A549 (cell line): Measurements from ENCODE around the gene SLC43A3. TPM values are rescaled to one million over a fixed set of nuclear protein-coding genes. Genes with fewer than 3 reads are reported as not detected.

Experiments
- ATAC-seq, 2 experiments: fragments of 200-7000 bp in 1 of 2; fragments of >200 bp in 1 of 2; cut with Nextera tagmentation in 1 of 2; cut with Tn5 transposase in 1 of 2; 3 replicates each; pipeline versions ENCODE4 v1.8.0 to v1.9.1; 2018 to 2020; ENCODE audit warnings: mild to moderate bottlenecking in 1 of 2, moderate library complexity in 1 of 2
- CTCF ChIA-PET: fragments of 300-600 bp; sonication (Branson Sonifier 250); formaldehyde crosslinking; extraction: SDS; loops from one replicate; lab custom pipeline; 2021; ENCODE audit warnings: antibody characterized with exemption, inconsistent platforms; lab: Yijun Ruan, JAX
- POLR2A ChIA-PET: fragments of 350-600 bp; formaldehyde crosslinking; extraction: SDS; loops from one replicate; lab custom pipeline; 2021; ENCODE audit warnings: antibody characterized with exemption, inconsistent platforms; lab: Yijun Ruan, JAX
- DNase-seq, 2 experiments: peaks; one replicate each; pipeline versions ENCODE4 v3.0.0 to v3.0.0-alpha.2; 2011 to 2016; ENCODE audit warnings: low read depth in 1 of 2, low spot score in 1 of 2
- FAIRE-seq: peaks from 2 replicates; lab custom pipeline; 2011; peaks lifted over from hg19 to GRCh38; lab: Jason Lieb, UNC
- H3K27ac ChIP-seq, 2 experiments: fragments of >200 bp; sonication (Bioruptor Twin); formaldehyde crosslinking; 3 replicates each; pipeline ENCODE4 v1.5.1; 2016 to 2017
- H3K4me1 ChIP-seq: fragments of >200 bp; sonication (Bioruptor Twin); formaldehyde crosslinking; 3 replicates; pipeline ENCODE4 v1.6.1; 2016
- H3K4me2 ChIP-seq: fragments of >200 bp; sonication (Bioruptor Twin); formaldehyde crosslinking; 3 replicates; pipeline ENCODE4 v1.6.1; 2016
- H3K4me3 ChIP-seq: fragments of >200 bp; sonication (Bioruptor Twin); formaldehyde crosslinking; 3 replicates; pipeline ENCODE4 v1.5.1; 2016
- H3K9me3 ChIP-seq: fragments of >200 bp; sonication (Bioruptor Twin); formaldehyde crosslinking; 3 replicates; pipeline ENCODE4 v1.6.1; 2016
- CHD4 ChIP-seq: fragments of 200-600 bp; sonication (generic); IDR thresholded peaks from 2 replicates; pipeline ENCODE4 v1.6.1; 2016; ENCODE audit warnings: antibody characterized with exemption, mild to moderate bottlenecking, borderline replicate concordance
- ESRRA ChIP-seq: fragments of 150-350 bp; IDR thresholded peaks from 2 replicates; pipeline ENCODE4 v1.6.1; 2014; ENCODE audit warnings: mild to moderate bottlenecking, low read length, borderline replicate concordance
- FOSB ChIP-seq: fragments of 250-450 bp; sonication (Bioruptor Pico); IDR thresholded peaks from 2 replicates; pipeline ENCODE4 v1.5.0; 2020; ENCODE audit warnings: mild to moderate bottlenecking, moderate library complexity
- GATA3 ChIP-seq: IDR thresholded peaks from 2 replicates; pipeline ENCODE4 v1.6.1; 2012; ENCODE audit warnings: borderline replicate concordance
- HOXB13 ChIP-seq: fragments of 250-450 bp; sonication (Bioruptor Pico); IDR thresholded peaks from 2 replicates; pipeline ENCODE4 v1.5.0; 2020; ENCODE audit warnings: low read depth, mild to moderate bottlenecking, moderate library complexity
- JUNB ChIP-seq: fragments of >200 bp; sonication (Bioruptor Twin); formaldehyde crosslinking; IDR thresholded peaks from 2 replicates; pipeline ENCODE4 v1.6.1; 2016
- KDM5A ChIP-seq: fragments of 200-600 bp; sonication (generic); IDR thresholded peaks from 2 replicates; pipeline ENCODE4 v1.6.1; 2016; ENCODE audit warnings: antibody characterized with exemption, mild to moderate bottlenecking
- NFE2L2 ChIP-seq: fragments of 150-350 bp; conservative IDR thresholded peaks from 2 replicates; pipeline ENCODE4 v1.6.1; 2014; ENCODE audit warnings: low read length
- POLR2A ChIP-seq: IDR thresholded peaks from 2 replicates; pipeline ENCODE4 v1.6.1; 2012; ENCODE audit warnings: mild to moderate bottlenecking, low read length
- RAD21 ChIP-seq, 2 experiments: fragments of >200 bp in 1 of 2; sonication (Bioruptor Twin) in 1 of 2; formaldehyde crosslinking in 1 of 2; IDR thresholded peaks in 1 of 2; conservative IDR thresholded peaks in 1 of 2; 2 replicates in 1 of 2; 3 replicates in 1 of 2; pipeline ENCODE4 v1.6.1; 2012 to 2018; ENCODE audit warnings: inconsistent platforms in 1 of 2
- RARB ChIP-seq: fragments of 250-450 bp; sonication (Bioruptor Pico); IDR thresholded peaks from 2 replicates; pipeline ENCODE4 v1.8.0; 2021; ENCODE audit warnings: mild to moderate bottlenecking, moderate library complexity
- RCOR1 ChIP-seq: fragments of 150-350 bp; IDR thresholded peaks from 2 replicates; pipeline ENCODE4 v1.6.1; 2014; ENCODE audit warnings: antibody characterized with exemption, low read length, low read depth
- RNF2 ChIP-seq: fragments of 200-600 bp; sonication (generic); IDR thresholded peaks from 2 replicates; pipeline ENCODE4 v1.6.1; 2016; ENCODE audit warnings: low read depth, mild to moderate bottlenecking, antibody characterized with exemption, moderate library complexity, borderline replicate concordance
- ZC3H11A ChIP-seq: fragments of 450-650 bp; IDR thresholded peaks from 2 replicates; pipeline ENCODE4 v1.6.1; 2014; ENCODE audit warnings: antibody characterized with exemption, mild to moderate bottlenecking
- WGBS: methylation state at CpG from one replicate; pipeline ENCODE4 v1.1.6; 2017; ENCODE audit errors: missing lambda C conversion rate; 5-methylcytosine and 5-hydroxymethylcytosine counted together
- polyA plus RNA-seq, 4 experiments: library from polyadenylated mRNA; depleted of rRNA in 3 of 4; stranded (reverse); fragments of >200 nt; fragmentation: RNase III in 1 of 4; extraction: RNeasy Plus Mini Kit Qiagen cat#74134 plus additional on column Dnase treatment in 1 of 4; gene quantifications; 2 replicates in 3 of 4; 3 replicates in 1 of 4; pipeline ENCODE4 v1.2.3, GENCODE V29; 2011 to 2017
- TF ChIP-seq, protein P1 (sequence below): fragments of 200-600 bp; sonication (generic); IDR thresholded peaks from 2 replicates; pipeline ENCODE4 v1.6.1; 2016; ENCODE audit warnings: antibody characterized with exemption, mild to moderate bottlenecking, moderate library complexity
- TF ChIP-seq, protein P2 (sequence below): fragments of 250-450 bp; sonication (Bioruptor Pico); IDR thresholded peaks from 2 replicates; pipeline ENCODE4 v1.5.0; 2021; ENCODE audit warnings: mild to moderate bottlenecking, moderate library complexity, borderline replicate concordance
- TF ChIP-seq, protein P3 (sequence below): fragments of 150-350 bp; IDR thresholded peaks from 2 replicates; pipeline ENCODE4 v1.6.1; 2014; ENCODE audit warnings: low read depth, mild to moderate bottlenecking, low read length
- TF ChIP-seq, protein P4 (sequence below): fragments of >200 bp; sonication (Bioruptor Twin); formaldehyde crosslinking; IDR thresholded peaks from 3 replicates; pipeline ENCODE4 v1.6.1; 2016

The SLC43A3 gene
- polyA plus RNA-seq, 2 of the 4 experiments (the other 2 are of a cell fraction), result 0.12 to 0.30 TPM

DNA sequence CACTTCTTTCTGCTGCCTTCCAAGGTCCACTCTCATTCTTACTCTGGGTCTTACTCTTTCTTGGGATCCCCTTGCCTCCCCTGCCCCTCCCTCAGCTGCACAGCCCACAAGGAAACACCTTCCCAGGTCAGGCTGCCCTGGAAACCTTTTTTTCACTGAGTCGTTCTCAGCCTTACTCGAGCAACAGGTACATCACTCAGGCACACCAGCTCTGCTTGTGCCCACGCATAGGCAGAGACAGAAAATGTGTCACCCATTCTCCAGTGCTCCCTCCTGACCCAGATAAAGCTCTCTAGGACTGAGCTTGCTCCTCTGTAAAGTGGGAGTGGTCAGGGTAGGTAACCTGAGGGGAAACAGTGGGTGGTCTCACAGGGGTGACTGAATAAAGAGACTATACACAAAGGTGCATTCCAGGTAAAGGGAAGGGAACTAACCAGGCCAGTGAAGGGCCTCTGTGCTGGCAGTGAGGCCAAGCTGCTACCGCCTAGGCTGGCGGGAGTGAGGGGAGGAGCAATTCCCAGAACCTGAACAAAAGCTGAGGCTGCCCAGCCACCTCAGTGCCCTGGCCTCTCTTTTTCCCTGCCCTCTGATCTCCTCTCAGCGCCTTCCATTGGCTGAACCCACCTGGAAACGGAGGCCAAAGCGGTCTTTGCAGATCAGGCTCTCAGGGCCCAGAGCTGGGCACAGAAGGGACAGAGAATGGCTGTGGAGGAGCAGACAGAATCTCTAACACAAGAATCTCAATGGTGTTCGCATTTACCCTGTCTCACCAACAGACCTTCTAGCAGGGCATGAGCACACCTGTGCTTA is 61.9 kb downstream of the SLC43A3 start:
- no peak overlapping the region for H3K4me3 ChIP-seq
- WGBS, result 77% methylated on average over 9 of the region's 9 CpGs
- DNase-seq (no peak), FAIRE-seq (no peak)
- CTCF ChIA-PET, result interaction anchor here (0.9 to 1.7 kb wide), 5 partner anchors 12 to 118 kb away, joined by 3 to 4 read pairs (median 3); no protein-coding TSS in a partner anchor
- peaks cover 12% of the 10 kb centered on the region for H3K4me1 ChIP-seq
- TF ChIP-seq, protein P1, sequence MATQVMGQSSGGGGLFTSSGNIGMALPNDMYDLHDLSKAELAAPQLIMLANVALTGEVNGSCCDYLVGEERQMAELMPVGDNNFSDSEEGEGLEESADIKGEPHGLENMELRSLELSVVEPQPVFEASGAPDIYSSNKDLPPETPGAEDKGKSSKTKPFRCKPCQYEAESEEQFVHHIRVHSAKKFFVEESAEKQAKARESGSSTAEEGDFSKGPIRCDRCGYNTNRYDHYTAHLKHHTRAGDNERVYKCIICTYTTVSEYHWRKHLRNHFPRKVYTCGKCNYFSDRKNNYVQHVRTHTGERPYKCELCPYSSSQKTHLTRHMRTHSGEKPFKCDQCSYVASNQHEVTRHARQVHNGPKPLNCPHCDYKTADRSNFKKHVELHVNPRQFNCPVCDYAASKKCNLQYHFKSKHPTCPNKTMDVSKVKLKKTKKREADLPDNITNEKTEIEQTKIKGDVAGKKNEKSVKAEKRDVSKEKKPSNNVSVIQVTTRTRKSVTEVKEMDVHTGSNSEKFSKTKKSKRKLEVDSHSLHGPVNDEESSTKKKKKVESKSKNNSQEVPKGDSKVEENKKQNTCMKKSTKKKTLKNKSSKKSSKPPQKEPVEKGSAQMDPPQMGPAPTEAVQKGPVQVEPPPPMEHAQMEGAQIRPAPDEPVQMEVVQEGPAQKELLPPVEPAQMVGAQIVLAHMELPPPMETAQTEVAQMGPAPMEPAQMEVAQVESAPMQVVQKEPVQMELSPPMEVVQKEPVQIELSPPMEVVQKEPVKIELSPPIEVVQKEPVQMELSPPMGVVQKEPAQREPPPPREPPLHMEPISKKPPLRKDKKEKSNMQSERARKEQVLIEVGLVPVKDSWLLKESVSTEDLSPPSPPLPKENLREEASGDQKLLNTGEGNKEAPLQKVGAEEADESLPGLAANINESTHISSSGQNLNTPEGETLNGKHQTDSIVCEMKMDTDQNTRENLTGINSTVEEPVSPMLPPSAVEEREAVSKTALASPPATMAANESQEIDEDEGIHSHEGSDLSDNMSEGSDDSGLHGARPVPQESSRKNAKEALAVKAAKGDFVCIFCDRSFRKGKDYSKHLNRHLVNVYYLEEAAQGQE, result no peak
- TF ChIP-seq JUNB, result no peak
- TF ChIP-seq, protein P2, sequence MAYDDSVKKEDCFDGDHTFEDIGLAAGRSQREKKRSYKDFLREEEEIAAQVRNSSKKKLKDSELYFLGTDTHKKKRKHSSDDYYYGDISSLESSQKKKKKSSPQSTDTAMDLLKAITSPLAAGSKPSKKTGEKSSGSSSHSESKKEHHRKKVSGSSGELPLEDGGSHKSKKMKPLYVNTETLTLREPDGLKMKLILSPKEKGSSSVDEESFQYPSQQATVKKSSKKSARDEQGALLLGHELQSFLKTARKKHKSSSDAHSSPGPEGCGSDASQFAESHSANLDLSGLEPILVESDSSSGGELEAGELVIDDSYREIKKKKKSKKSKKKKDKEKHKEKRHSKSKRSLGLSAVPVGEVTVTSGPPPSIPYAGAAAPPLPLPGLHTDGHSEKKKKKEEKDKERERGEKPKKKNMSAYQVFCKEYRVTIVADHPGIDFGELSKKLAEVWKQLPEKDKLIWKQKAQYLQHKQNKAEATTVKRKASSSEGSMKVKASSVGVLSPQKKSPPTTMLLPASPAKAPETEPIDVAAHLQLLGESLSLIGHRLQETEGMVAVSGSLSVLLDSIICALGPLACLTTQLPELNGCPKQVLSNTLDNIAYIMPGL (CRISPR knock-in tag), result no peak
- no peak for TF ChIP-seq RCOR1
- no peak for TF ChIP-seq FOSB (CRISPR knock-in tag)
- TF ChIP-seq, protein P3, sequence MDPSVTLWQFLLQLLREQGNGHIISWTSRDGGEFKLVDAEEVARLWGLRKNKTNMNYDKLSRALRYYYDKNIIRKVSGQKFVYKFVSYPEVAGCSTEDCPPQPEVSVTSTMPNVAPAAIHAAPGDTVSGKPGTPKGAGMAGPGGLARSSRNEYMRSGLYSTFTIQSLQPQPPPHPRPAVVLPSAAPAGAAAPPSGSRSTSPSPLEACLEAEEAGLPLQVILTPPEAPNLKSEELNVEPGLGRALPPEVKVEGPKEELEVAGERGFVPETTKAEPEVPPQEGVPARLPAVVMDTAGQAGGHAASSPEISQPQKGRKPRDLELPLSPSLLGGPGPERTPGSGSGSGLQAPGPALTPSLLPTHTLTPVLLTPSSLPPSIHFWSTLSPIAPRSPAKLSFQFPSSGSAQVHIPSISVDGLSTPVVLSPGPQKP, result no peak
- TF ChIP-seq CHD4, result no peak
- no peak for TF ChIP-seq NFE2L2
- TF ChIP-seq, all 56 proteins: peak for 0
- H3K9me3 ChIP-seq, result peaks cover 5% of the 10 kb centered on the region; the same call in 1 of the 3 replicates
- H3K4me2 ChIP-seq, result no peak overlapping the region
- POLR2A ChIA-PET, result no interaction called here
- no peak for ATAC-seq
- H3K27ac ChIP-seq, result peak overlapping the region in 1 of 2 experiments; percentile 8; a peak in 2 of 6 replicates

DNA sequence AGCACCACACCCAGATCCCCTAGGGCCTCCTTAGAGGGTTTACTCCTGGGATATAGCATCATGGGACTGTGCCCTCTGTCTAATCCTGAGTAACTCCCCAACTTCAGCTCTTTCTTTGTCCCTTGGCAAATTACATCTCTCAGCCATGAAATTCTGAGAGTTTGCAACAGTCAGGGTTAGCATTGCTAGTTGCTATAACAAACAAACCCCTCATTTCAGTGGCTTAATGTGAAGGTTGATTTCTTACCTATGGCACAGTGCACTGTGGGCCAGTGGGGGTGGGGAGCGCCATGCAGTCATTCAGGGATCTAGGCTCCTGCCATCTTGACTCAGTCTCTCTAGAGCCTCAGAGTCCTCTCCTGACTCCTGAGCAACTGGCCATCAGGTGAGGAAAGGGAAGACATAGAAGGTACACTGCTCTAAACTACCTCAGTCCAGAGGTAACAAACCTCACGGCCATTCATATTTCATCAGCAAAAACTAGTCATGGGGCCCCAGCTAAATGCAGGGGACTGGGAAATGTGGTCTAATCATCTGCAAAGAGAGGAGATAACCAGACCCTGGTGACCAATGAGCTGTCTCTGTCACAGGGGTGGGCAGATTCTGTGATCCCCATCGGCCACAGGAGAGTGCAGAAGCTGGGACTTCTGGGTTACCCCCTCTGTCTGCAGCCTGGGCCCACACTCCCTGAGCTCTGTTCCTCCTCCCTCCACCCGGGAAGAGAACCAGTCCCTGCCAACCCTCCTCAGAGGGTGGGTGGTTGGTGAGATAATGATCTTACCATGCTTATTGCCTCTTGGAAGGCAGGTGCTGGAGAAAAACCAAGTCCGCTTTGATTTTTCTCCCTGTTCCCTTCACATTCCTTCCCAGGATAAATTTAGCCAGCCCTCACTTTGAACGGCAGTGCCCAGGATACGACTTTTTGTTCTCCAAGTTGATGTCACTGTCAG is 63.5 kb downstream of the SLC43A3 start:
- Histone ChIP-seq H3K9me3 (peaks cover 5% of the 10 kb centered on the region; the same call in 1 of the 3 replicates), H3K4me1 (peaks cover 28% of the 10 kb centered on the region), H3K27ac (peak overlapping the region in 1 of 2 experiments; percentile 46; a peak in 3 of 6 replicates), H3K4me3 (no peak overlapping the region), H3K4me2 (no peak overlapping the region)
- CTCF ChIA-PET, result interaction anchor here (0.6 to 2.1 kb wide), 13 partner anchors 8 to 205 kb away, joined by 3 to 8 read pairs (median 4); no protein-coding TSS in a partner anchor
- POLR2A ChIA-PET, result interaction anchor here (1.1 kb wide), 1 partner anchor 28 kb away, joined by 3 read pairs; the partner anchor contains the start of gene SSRP1
- WGBS, result 70% methylated on average over 7 of the region's 7 CpGs
- DNase-seq (no peak), ATAC-seq (no peak), FAIRE-seq (no peak)
- TF ChIP-seq, protein P3, result no peak
- TF ChIP-seq ZC3H11A, result no peak
- TF ChIP-seq HOXB13 (CRISPR knock-in tag), result no peak
- no peak for TF ChIP-seq RNF2
- TF ChIP-seq RAD21 (conservative IDR thresholded peaks at IDR 0.05 in 1 of 2, IDR thresholded peaks at IDR 0.05 in 1 of 2), result no peak
- no peak for TF ChIP-seq RARB (CRISPR knock-in tag)
- TF ChIP-seq, protein P1, result no peak
- TF ChIP-seq POLR2A, result no peak
- no peak for TF ChIP-seq ESRRA
- no peak for TF ChIP-seq KDM5A
- TF ChIP-seq, protein P4, sequence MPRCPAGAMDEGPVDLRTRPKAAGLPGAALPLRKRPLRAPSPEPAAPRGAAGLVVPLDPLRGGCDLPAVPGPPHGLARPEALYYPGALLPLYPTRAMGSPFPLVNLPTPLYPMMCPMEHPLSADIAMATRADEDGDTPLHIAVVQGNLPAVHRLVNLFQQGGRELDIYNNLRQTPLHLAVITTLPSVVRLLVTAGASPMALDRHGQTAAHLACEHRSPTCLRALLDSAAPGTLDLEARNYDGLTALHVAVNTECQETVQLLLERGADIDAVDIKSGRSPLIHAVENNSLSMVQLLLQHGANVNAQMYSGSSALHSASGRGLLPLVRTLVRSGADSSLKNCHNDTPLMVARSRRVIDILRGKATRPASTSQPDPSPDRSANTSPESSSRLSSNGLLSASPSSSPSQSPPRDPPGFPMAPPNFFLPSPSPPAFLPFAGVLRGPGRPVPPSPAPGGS, result no peak
- TF ChIP-seq GATA3, result no peak
